NCI-H1417 (cell line): ENCODE data around the gene MSANTD1.
A peak's percentile ranks its signal among the peaks of the same experiment; 100 is the strongest.

Source experiments
- DNase-seq, 3 experiments: peaks; one replicate each; lab custom pipeline; 2025; lab: John Stamatoyannopoulos, UW

The MSANTD1 gene

DNA sequence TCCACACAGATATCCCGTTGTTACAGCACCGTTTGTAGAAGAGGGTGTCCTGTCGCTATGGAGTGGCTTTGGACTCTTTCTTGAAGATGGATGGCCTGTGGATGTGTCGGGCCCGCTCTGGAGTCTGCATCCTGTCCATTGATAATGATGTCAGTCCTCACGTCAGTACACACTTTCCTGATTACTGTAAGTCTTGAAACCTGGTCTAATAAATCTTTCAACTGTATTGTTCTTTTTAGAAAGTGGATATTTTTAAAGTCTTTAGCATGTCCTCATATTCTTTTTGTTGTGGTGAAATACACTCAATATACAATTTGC is 14.9 kb downstream of the MSANTD1 start:
- DNase-seq: no peak

DNA sequence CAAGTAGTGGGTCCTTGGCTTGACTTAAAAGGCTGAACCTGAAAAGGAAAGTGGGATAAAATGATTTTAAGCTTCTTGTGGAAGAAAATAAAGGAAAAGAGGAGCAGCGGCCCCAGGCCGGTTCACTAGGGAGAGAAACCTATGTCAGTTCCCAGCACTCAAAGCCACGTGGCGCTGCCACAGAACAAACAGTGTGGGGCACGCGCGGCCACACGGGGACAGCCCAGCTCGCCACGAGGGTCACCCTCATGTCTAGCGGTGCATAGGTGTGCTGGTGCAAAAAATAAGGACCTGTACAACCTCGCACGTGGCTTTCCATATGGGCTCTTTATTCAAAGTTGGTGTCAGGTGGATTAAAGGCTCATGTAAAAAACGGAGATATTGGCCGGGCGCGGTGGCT is 17.1 kb downstream of the MSANTD1 start:
- no peak for DNase-seq

DNA sequence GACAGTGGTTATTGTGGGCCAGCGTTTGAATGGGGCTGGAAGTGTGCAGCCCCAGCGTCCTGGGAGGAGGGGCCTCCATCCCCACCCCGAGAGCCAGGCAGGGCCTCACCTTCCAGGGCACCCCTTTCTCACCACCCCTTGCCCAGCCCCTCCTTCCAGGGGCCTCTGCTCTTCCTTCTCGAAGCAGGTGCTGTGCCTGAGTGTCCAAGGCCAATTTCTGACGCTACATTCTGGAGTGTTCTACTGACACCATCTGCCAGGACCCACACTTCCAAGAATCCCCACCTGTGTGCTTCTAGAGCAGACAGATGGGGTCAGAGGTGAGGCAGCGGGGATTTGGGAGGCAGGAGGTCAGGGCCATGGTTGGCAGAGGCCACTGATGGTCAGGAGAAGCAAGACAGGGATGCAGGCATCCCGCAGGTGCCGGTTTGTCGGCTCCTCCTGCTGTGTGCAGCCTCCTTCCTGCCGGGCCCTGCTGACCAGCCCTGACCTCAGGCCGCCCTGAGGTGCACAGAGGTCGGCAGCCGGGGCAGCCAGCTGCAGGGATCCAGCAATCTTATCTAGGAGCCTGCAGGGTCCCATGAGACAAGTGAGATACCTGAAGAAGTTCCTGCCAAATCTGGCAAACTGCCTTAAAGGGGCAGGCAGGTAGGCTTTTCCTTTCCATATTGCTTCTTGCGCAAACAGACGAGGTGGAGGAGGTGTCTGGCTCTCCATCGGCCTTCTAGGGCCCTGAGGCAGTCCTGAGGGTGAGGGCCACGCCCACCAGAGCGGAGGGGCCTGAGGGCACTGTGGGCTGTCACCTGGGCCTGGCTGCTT is 18.8 kb downstream of the MSANTD1 start:
- DNase-seq: peak; percentile 22 to 28 (median 22)

DNA sequence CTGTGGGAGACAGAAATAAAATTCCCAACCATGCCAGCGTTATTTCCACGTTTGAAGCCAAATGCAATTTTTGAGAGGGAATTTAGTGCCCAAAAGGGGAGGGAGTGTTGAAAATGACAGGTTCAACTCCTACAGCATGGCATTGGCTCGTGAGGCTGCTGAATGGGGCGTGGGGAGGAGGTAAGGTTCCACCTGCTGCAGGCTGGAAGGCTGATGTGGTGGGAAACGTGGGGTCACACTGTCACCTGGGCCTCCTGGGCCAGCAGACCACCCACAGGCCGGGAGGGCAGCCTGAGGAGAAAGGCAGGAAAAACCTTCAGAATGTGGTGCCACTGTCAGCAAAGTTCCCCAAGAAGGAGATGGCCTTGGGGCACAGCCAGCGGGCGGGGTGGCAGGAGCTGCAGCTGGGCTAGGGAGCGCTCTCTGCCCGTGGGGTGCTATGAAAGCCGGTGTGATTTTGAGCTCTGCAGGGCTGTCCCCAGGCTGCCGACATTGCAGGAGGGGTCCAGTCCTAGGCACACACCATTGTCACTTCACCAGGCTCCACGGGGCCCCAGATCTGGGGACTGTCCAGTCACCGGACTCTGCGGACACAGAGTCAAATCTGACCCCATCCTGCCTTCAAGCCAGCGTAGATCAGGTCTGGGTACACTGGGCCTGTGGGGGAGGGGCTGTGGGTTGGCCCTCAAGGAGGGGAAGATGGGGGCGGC is 19.6 kb downstream of the MSANTD1 start:
- no peak for DNase-seq

DNA sequence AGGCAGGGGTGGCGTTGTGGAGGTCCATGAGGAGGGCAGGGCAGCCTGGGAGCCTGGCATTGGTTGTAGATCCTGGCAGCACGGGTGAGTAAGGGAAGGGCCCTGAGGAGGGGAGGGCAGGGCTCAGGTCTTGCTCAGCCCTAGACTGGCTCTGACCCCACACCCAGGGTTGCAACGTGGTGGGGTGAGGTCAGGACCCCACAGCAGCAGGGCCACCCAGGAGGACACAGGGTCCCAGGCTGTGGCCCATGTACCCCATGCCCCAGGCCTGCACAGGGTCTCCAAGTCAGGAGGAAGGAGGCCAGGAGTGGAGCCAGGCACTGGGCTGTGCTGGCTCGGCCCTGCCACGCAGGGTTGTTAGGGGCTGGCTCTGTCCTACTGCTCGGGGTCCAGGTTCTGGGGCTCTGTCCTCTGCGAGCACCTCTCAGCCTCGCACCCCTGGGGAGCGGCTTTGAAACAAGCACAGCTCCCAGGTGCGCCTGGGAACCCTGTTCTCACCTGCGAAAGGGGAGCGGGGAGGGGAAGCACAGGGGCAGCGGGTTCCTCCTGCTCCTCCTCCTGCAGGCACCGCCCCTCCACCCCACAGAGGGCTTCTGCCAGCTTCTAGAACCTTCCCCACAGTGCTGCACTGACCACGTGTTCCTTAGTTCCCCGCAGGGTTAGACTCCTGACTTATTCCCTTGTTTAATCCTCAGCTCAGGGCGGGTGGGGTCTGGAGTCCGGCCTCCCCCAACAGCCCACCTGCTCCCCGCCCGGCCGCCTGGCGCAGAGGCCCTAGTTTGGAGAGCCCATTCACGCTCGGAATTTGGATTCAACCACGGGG is 20.4 kb downstream of the MSANTD1 start:
- DNase-seq: no peak

DNA sequence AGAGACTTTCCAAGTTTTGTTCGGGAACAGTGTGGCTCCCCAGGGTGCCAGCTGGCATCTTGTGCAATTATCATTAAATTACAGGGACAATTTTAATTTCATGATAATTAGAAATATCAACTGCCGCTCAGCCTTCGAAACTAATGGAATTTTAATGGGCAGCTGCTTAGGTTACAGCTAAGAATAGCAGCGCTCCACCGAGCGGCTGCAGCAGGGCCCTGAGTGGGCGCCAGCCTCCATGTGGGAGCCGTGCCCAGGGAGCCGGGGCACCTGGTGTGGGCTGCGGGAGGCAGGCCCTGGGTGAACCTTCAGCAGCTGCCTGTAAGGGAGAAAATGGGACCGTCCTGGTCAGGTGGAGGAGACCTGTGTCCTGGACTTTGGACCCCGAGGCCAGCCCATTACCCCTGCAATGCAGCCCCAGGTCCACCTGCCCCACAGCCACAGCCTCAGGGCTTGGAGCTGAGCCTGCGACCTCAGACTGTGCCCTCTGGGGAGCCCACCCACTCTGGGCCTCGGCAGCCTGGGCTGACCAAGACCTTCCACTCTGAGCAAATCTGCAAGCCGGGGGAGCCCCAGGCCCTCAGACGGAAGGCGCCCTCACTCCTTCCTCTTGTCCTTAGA is 21.1 kb downstream of the MSANTD1 start:
- DNase-seq: peak in 1 of 3 experiments; percentile 14

DNA sequence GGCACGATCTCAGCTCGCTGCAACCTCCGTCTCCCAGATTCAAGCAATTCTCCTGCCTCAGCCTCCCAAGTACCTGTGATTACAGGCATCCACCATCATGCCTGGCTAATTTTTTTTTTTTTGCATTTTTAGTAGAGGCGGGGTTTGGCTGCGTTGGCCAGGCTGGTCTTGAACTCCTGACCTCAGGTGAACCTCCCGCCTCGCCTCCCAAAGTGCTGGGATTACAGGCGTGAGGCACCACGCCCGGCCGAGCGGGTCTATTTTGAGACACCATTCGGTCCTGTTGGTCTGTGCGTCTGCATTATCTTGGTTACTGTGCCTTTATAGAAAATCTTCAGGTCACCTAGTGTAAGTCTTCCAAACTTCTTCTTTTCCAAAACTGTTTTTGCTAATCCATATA is 22.2 kb downstream of the MSANTD1 start:
- DNase-seq: no peak

DNA sequence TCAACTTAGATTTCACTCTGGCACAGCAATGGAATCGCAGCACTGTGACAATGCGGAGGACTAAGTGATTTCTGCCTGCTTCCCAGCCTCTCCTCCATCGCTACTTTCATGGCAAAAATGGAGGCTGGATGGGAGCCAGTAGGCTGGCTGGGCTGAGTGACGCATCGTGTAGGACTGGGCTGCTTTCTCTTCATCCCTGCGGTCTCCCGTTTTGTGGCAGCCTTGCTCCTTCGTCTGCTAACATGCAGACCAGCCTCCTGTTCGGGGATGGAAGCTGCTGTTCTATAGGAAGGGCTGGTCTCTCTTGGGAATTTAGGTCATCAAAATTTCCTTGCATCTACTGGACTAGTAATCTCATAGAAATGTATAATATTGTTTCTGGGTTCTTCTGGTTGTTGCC is 28.0 kb downstream of the MSANTD1 start:
- no peak for DNase-seq

DNA sequence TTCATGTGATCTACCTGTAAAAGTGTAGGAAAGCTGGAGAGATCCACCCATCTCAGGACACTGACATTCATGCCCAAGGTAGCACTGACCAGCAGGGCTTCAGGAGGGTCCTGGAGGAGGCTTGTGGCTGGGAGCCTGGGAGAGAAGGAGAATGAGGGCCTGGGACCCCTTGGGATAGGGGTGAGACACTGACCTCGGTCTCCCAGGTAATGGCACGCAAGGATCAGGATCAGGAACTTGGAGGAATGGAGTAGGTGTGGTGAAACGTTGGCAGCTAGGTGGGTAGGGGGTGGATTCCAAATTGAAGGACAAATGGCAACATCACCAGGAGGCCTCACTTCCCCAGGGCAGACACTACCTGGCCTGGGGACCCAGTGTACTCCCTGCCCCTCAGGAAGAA is 31.5 kb downstream of the MSANTD1 start:
- no peak for DNase-seq

DNA sequence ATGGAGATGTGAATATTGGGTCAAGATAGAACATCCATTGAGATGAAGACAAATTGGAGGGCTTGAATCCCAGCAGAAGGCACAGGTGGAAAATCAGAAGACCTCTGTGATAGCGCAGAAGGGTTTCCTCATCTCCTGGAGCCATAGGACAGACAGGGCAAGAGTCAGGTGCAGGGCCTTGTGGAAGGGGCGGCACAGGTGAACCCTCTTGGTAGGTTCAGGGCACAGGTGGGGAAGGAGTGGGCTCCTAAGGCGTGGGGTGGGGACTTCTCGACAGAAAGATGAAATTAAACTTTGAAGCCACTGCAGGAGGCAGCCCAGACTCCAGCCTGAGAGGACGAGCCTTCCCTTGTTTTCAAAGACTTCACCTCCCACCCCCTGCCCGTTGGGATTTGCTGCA is 34.5 kb downstream of the MSANTD1 start:
- DNase-seq: no peak

DNA sequence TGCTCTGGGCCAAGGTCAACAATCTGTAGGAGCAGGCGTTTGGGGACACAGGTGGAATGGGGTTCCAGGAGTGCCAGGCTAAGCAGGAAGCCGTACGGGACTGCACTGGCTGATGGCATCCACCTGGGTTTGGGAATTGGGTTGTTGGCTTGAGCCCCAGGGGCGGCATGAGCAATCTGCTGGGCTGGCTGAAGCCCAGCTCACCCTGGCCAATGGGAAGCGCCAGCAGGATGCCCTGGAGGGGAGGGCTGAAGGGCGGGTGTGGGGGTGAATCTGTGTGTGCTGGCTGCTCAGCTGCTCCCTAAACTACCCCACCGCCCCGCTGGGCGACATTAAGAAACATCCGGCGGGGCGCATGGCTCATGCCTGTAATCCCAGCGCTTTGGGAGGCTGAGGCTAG is 35.0 kb downstream of the MSANTD1 start:
- no peak for DNase-seq

DNA sequence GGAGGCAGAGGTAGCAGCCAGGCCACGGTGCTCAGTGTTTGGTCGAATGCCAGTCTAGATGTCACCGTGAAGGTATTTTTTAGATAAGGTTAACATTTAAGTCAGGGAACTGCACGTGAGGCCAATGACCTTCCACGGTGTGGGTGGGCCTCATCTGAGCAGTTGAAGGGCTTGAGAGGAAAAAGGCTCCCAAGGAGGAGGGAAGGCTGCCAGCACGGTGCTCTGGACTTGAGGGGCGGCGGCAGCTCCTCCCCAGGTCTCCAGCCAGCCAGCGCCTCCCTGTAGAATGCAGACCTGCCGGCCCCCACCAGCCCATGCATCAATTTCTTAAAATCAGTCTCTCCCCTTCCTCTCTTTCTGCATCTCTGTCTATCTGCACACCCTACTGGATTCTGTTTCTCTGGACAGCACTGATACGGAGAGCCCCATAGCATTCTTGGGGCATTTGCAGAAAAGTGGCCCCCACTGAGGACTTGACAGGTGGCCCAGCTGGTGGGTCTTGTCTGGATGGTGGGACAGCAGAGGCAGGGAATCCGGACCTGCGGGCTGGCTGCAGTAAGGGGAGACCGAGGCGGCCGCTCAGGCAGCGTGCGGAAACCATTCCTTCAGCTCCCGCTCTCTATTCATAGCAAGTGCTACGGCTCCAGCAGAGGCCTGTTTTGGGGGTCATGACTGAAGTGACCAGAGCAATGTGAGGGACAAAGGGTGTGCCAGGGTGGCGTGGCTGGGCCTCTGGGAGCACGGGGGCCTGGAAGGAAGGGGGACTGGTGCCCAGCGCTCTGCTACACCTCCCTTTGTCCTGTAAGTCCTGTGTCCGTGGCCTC is 36.0 kb downstream of the MSANTD1 start:
- DNase-seq: no peak

DNA sequence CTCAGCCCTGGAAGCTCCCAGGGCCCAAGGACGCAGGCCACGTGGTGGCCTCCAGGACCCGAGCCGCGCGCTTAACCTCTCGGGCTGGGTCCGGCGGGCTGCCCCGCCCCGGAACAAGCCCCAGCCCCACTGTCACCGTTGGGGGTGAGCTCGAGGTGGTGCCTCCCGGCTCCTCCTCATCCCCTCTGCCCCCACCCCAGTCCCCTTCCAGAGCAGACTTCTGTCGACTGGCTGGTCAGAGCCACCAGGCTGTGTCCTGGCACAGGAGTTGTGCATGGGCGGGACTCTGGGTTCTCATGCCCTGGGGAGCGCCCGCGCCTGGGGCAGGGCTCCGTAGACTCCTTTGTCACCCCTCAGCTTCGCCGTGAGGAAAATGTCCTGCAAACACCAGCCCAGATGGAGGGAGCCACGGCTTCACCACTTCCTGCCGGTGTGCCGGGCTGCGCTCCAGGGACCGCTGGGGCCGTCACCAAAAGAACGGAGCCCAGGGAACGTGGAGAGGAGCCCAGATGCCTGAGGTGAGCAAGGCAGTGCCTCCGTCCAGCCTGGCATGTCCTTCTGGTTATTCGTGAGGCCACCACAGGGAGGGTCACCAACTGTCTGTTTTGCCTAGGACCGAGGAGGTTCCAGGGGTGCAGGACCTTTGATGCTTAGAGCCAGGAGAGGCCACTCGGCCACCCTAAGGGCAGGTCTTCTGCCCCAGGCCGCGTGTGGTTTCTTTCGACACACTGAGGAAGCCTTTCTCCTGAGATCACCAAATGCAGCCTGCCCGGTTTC is 36.8 kb downstream of the MSANTD1 start:
- DNase-seq: no peak

DNA sequence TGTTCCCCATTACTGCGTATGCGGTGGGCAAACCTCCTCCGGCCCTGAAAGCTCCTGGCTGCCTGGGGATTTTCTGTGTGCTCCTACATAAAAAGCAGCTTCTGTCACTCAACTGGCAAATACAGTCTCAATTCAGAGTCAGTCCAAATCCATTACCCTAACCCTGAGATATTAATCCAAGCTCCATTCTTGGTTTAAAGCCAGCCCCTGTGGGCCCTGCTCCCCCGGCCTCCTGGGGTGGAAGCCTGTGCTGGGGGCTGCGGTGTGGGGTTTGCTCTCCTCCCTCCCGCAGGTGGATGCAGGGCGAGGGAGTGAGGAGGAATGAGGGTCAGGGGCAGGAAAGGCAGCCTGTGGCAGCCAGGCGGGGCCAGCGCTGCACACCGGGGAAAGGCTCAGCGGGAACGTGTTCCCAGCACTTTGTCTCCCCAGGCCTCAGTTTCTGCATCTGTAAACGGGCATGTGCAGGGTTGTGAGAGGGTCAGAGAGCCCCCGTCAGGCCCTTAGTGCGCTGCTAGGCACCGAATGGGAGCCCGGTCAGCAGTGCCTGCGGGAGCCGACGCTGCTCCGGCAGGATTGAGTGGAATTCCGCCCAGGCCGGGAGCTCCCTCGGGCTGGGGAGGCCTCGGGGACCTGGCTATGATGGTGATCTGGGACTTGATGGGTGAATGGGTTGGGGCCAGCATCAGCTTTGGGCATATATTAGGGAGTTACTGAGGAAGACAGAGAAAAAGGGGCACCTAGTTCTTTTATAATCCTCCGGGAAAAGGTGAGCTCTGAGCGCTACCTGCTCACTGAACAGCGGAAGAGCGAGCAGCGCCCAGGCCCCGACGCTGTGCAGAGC is 37.6 kb downstream of the MSANTD1 start:
- DNase-seq: no peak

DNA sequence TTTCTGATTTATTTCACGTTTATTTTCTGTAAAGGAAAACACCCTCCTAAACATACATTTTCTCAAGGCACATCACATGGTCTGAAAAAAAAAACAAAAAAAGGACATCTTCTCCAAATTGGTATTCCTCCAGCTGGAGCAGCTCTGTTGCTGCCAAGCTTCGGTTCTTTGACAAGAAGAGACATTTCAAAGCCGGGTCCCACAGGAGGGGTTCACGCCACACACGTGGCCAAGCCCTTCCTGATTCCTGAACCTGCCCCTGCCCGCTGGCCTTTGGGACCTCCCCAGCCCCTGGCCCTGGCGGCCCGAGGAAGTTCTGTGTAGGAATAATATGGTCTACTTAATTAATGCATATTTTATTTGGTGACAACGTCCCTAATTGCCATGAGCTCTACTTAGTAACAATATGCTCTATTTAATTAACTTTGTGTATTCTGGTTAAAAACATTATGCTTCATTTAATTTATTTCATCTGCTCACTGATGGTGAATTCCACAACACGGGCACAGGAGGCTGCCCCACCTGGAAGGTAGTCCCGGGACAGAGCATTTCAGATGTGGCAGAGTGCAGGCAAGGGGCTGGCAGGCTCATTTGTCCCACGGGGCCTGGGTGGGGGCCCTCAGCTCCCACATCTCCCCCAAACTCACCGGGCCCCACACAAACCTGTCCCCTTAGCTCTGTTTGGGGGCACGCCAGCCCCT is 38.5 kb downstream of the MSANTD1 start:
- no peak for DNase-seq

DNA sequence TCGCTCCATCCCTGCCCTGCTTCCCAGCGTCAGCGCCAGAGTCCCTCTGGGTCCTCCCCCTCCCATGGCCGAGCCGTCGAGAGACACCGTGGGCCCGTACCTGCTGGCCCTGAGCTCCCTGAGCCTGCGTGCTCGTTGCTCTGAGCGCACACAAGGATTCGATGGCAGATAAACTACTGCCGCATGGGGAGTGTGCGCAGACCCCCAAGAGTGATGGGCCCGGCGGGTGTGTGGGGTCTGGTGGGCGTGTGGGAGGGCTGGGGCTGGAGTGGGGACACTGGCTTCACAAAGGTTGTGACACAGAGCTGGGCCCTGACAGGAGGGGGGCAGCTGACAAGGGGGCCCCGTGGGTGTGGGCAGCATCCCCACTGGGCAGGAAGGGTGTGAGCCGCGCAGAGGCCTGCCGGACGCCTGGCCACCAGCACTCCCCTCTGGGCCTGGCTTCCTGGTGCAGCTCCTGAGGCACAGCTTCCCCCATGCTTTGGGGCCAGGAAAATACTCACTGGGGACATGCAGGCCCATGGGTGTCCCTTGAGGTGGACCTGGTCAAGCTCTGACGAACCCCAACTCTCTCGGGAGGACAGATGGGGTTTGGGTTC is 39.1 kb downstream of the MSANTD1 start:
- DNase-seq: no peak

DNA sequence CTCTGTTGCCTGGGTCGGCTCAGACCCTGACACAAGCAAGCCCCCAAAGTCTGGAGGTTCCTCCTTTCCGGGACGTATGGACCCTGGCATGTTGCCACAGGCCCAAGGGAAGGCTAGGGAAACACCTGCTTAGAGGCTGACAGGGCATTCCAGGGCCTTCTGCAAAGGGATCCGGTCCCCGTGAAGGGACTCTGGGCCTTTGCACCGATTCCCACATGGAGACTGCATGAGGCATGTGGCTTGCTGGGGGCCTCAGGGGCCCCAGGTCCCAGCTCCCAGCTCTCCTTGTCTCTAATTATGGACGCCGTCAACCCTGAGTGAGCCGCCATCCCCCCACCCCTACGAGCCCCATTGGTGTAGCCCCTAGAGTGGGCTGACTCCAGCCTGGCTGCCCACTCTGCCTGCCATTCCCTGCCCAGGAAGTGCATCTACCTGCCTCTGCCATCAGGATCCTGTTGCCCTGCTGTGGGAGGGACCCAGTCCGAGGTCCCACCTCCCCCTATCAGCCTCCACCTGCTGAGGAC is 39.7 kb downstream of the MSANTD1 start:
- no peak for DNase-seq

DNA sequence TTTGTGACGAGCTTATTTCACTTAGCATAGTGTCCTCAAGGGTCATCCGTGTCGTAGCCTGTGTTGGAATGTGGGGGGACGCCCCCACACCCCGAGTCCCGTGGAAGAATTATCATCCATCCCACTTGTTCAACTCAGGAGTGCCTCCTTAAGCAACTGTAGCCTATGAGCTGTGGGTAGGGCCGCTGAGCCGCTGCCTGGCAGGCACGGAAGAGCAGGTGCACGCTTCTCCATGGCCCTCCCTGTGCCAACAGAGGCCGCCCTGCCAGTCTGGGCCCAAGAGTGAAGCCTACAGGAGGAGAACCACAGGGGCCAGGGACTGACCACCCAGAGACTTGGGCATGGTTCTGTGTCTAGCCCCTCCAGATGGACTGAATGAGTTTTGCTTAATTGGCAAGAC is 41.5 kb downstream of the MSANTD1 start:
- no peak for DNase-seq
